Gastroesophageal sphincter (tissue), 4 donors: ENCODE results near the gene CLIC3. TPM values are rescaled to one million over a fixed set of nuclear protein-coding genes. Genes with fewer than 3 reads are reported as not detected.
"Not testable (repeated sequence)": the region's sequence is repeated elsewhere in the genome, so short reads cannot be mapped to it uniquely, and the experiment has no call there.

Experiments used
- ATAC-seq: fragments of 150-250 bp; one replicate; pipeline ENCODE4 v1.9.1; 2016; ENCODE audit warnings: mild to moderate bottlenecking, moderate library complexity
- H3K27ac ChIP-seq, 4 donors: fragments of 200-600 bp; sonication (generic) in 3 of 4; 1 replicate in 3 of 4; 2 replicates in 1 of 4; pipeline ENCODE4 v1.5.1; 2016 to 2019
- H3K27me3 ChIP-seq: fragments of 200-600 bp; sonication (generic); one replicate; pipeline ENCODE4 v1.5.1; 2019
- H3K36me3 ChIP-seq, 2 donors: fragments of 200-600 bp; sonication (generic); one replicate each; pipeline ENCODE4 v1.5.1; 2019; ENCODE audit warnings: control low read depth in 1 of 2
- H3K4me1 ChIP-seq, 3 donors: fragments of 200-600 bp; sonication (generic); 1 replicate in 2 of 3; 2 replicates in 1 of 3; pipeline ENCODE4 v1.5.1; 2016 to 2019; ENCODE audit warnings: control low read depth in 2 of 3
- H3K4me3 ChIP-seq, 2 donors: fragments of 200-600 bp; sonication (generic); one replicate each; pipeline ENCODE4 v1.5.1; 2019; ENCODE audit warnings: mild to moderate bottlenecking in 1 of 2, moderate library complexity in 1 of 2
- H3K9me3 ChIP-seq, 3 donors: fragments of 200-600 bp; sonication (generic); one replicate each; pipeline ENCODE4 v1.5.1; 2017 to 2019; ENCODE audit warnings: control low read depth in 2 of 3
- CTCF ChIP-seq, 4 experiments: fragments of 200-600 bp in 2 of 4; fragments of 450-650 bp in 2 of 4; sonication (generic) in 1 of 4; IDR thresholded peaks; one replicate each; pipeline ENCODE4 v1.5.1; 2017 to 2019; ENCODE audit warnings: antibody characterized with exemption in 4 of 4, mild to moderate bottlenecking in 2 of 4, moderate library complexity in 2 of 4
- EP300 ChIP-seq: sonication (generic); formaldehyde crosslinking; IDR thresholded peaks from one replicate; pipeline ENCODE4 v1.6.1; 2017; ENCODE audit warnings: antibody characterized with exemption, mild to moderate bottlenecking
- POLR2A ChIP-seq, 2 donors: fragments of 450-650 bp; IDR thresholded peaks; one replicate each; pipeline ENCODE4 v1.6.1; 2017; ENCODE audit warnings: antibody characterized with exemption in 2 of 2, mild to moderate bottlenecking in 2 of 2, moderate library complexity in 1 of 2
- POLR2AphosphoS5 ChIP-seq: sonication (generic); formaldehyde crosslinking; IDR thresholded peaks from one replicate; pipeline ENCODE4 v1.6.1; 2017; ENCODE audit warnings: antibody characterized with exemption
- WGBS, 2 donors: methylation state at CpG; one replicate each; pipeline ENCODE4 v1.1.5; 2018; ENCODE audit warnings: low coverage in 1 of 2; 5-methylcytosine and 5-hydroxymethylcytosine counted together
- total RNA-seq, 4 donors: library from RNA; depleted of rRNA; stranded (reverse); fragments of >200 nt; gene quantifications; one replicate each; pipeline ENCODE4 v1.1.0, GENCODE V29; 2016

CLIC3 gene
- total RNA-seq, 4 donors from 2014 or later = 0.81 to 5.4 (median 2.2) TPM

- Histone ChIP-seq H3K9me3 (no peaks in the 10 kb centered on the region), H3K4me1 (peaks cover 0 to 19% (median 5%) of the 10 kb centered on the region in 3 donors), H3K36me3 (peaks cover 0 to 55% of the 10 kb centered on the region in 2 donors), H3K4me3 (no peak overlapping the region), H3K27me3 (no peaks in the 10 kb centered on the region), H3K27ac (no peak overlapping the region)
- no peak for ATAC-seq
- 82 to 100% methylated on average over 1 to 3 of the region's 13 CpGs for WGBS, 2 donors
- TF ChIP-seq CTCF (IDR thresholded peaks at IDR 0.05) (no peak), EP300 (no peak), POLR2A (IDR thresholded peaks at IDR 0.05) (no peak), POLR2AphosphoS5 (no peak)
Measured at GRCh38 chr9:137007816-137008270, 11.5 kb upstream of the CLIC3 start.

GRCh38 chr9:137007108-137007815 is 10.9 kb upstream of the CLIC3 start:
- Histone ChIP-seq H3K36me3 (peaks cover 0 to 49% of the 10 kb centered on the region in 2 donors), H3K4me3 (no peak overlapping the region), H3K9me3 (no peaks in the 10 kb centered on the region), H3K27ac (no peak overlapping the region), H3K27me3 (no peaks in the 10 kb centered on the region), H3K4me1 (peaks cover 0 to 19% (median 5%) of the 10 kb centered on the region in 3 donors)
- ATAC-seq = peak; percentile 32
- TF ChIP-seq EP300 = no peak
- TF ChIP-seq POLR2AphosphoS5 = no peak
- no peak for TF ChIP-seq CTCF (IDR thresholded peaks at IDR 0.05)
- no peak for TF ChIP-seq POLR2A (IDR thresholded peaks at IDR 0.05)
- 29% methylated on average over 3 of the region's 30 CpGs; no CpG with 5 or more reads in 1 of the 2 donors for WGBS, 2 donors

- Histone ChIP-seq H3K4me1 (peaks cover 0 to 19% (median 5%) of the 10 kb centered on the region in 3 donors), H3K9me3 (no peaks in the 10 kb centered on the region), H3K27me3 (no peaks in the 10 kb centered on the region), H3K27ac (no peak overlapping the region), H3K4me3 (no peak overlapping the region), H3K36me3 (peaks cover 0 to 40% of the 10 kb centered on the region in 2 donors)
- ATAC-seq = no peak
- TF ChIP-seq POLR2A (IDR thresholded peaks at IDR 0.05) = no peak
- TF ChIP-seq EP300 = no peak
- TF ChIP-seq CTCF (IDR thresholded peaks at IDR 0.05) = no peak
- TF ChIP-seq POLR2AphosphoS5 = no peak
- WGBS, 2 donors = 60 to 72% methylated on average over 1 to 7 of the region's 24 CpGs
Measured at GRCh38 chr9:137006116-137007003, 10.0 kb upstream of the CLIC3 start.

- not testable (repeated sequence) for ATAC-seq, H3K27me3 ChIP-seq, H3K27ac ChIP-seq, H3K9me3 ChIP-seq, H3K4me3 ChIP-seq
- TF ChIP-seq CTCF (IDR thresholded peaks at IDR 0.05) = peak in 3 of 4 experiments; percentile 34 to 43 (median 40)
- Histone ChIP-seq H3K36me3 (peaks cover 0 to 20% of the 10 kb centered on the region in 2 donors), H3K4me1 (peaks cover 0 to 19% (median 5%) of the 10 kb centered on the region in 3 donors)
- 35 to 80% methylated on average over 1 to 14 of the region's 17 CpGs for WGBS, 2 donors
Measured at GRCh38 chr9:137004285-137004684, 7.9 kb upstream of the CLIC3 start.
